ENCODE data around the gene SLC20A1. TPM values are rescaled to one million over a fixed set of nuclear protein-coding genes. Genes with fewer than 3 reads are reported as not detected.
"Not testable (repeated sequence)": the region's sequence is repeated elsewhere in the genome, so short reads cannot be mapped to it uniquely, and the experiment has no call there.

The SLC20A1 gene
- total RNA-seq, 2 experiments from 2014 or later: 165 to 167 TPM

DNA sequence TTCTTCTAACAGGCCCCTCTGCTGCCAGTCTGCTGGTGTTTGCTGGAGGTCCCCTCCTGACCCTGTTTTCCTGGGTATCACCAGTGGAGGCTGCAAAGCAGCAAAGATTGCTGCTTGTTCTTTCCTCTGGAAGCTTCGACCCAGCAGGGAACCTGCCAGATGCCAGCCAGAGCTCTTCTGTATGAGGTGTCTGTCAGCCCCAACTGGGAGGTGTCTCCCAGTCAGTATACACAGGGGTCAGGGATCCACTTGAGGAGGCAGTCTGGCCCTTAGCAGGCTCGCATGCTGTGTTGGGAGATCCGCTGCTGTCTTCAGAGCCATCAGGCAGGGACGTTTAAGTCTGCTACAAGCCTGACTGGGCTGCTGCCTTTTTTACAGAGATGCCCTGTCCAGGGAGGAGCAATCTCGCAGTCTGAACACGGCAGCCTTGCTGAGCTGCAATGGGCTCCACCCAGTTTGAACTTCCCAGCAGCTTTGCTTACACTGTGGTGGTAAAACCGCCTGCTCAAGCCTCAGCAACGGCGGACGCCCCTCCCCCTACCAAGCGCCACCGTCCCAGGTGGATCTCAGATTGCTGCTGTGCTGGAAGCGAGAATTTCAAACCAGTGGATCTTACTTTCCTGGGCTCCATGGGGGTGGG is 31.4 kb upstream of the SLC20A1 start:
- Mint-ChIP-seq H3K27me3 (peaks cover 31% of the 10 kb centered on the region), H3K27ac (no peak overlapping the region), H3K4me3 (no peak overlapping the region), H3K9me3 (peaks cover 2% of the 10 kb centered on the region), H3K36me3 (ENCODE audit: low read depth) (peaks cover 11% of the 10 kb centered on the region), H3K4me1 (no peaks in the 10 kb centered on the region)
- no peak for DNase-seq
- ChIA-PET POLR2A (no interaction called here), CTCF (interaction anchor here (0.9 to 1.9 kb wide), 5 partner anchors 10 to 111 kb away, joined by 3 to 4 read pairs (median 3); no protein-coding TSS in a partner anchor)

DNA sequence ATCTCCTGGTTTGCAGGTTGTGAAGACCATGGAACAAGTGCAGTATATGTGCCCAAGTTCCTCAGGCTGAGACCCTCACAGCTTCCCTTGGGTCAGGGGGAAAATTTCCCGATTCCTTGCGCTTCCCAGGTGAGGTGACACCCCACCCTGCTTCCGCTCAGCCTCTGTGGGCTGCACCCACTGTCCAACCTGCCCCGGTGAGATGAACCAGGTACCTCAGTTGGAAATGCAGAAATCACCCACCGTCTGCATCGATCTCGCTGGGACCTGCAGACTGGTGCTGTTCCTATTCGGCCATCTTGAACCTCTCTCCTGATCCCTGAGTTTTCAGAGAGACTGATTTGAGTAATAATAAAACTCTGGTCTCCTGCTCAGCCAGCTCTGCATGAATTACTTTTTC is 30.7 kb upstream of the SLC20A1 start:
- POLR2A ChIA-PET: no interaction called here
- H3K27me3 Mint-ChIP-seq: peaks cover 30% of the 10 kb centered on the region
- H3K36me3 Mint-ChIP-seq (ENCODE audit: low read depth): peaks cover 4% of the 10 kb centered on the region

DNA sequence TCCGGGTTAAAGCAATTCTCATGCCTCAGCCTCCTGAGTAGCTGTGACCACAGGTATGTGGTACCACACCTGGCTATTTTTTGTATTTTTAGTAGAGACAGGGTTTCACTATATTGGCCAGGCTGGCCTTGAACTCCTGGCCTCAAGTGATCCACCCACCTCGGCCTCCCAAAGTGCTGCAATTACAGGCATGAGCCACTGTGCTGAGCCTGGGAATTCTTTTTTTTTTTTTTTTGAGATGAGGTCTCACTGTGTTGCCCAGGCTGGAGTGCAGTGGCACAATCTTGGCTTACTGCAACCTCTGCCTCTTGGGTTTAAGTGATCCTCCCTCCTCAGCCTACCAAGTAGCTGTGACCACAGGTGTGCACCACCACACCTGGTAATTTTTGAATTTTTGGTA is 29.9 kb upstream of the SLC20A1 start:
- CTCF ChIA-PET: interaction anchor here (0.7 to 2.0 kb wide), 3 partner anchors 11 to 48 kb away, joined by 3 to 5 read pairs (median 3); no protein-coding TSS in a partner anchor
- POLR2A ChIA-PET, H3K4me3 Mint-ChIP-seq: not testable (repeated sequence)

More for the DNA sequence above, 30.7 kb upstream of the SLC20A1 start:
- Mint-ChIP-seq H3K9me3 (no peaks in the 10 kb centered on the region), H3K27ac (peak overlapping the region; percentile 7), H3K4me1 (no peaks in the 10 kb centered on the region), H3K4me3 (no peak overlapping the region)
- CTCF ChIA-PET: interaction anchor here (0.9 to 1.6 kb wide), 4 partner anchors 9 to 110 kb away, joined by 3 to 4 read pairs (median 3); no protein-coding TSS in a partner anchor
- DNase-seq: no peak

DNA sequence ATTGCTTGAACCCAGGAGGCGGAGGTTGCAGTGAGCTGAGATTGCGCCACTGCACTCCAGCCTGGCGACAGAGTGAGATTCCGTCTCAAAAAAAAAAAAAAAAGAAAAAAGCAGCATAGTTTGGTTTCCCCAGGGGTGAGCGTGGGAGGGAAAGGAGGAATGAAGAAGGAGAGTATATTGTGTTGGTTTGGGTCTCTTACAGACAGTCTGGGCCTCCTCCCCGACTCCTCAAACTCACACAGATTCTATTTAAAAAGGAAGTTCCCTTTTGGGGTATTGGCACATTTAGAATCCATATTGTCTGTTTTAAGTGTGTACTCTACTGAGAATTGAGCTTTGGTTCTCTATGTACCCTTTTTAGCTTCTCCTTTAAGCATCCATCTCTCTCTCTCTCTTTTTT is 27.4 kb upstream of the SLC20A1 start:
- Mint-ChIP-seq H3K27me3 (peaks cover 4% of the 10 kb centered on the region), H3K9me3 (no peaks in the 10 kb centered on the region), H3K36me3 (ENCODE audit: low read depth) (no peaks in the 10 kb centered on the region), H3K27ac (no peak overlapping the region), H3K4me3 (no peak overlapping the region), H3K4me1 (peaks cover 14% of the 10 kb centered on the region)
- CTCF ChIA-PET: interaction anchor here (0.7 kb wide), 3 partner anchors 10 to 50 kb away, joined by 3 to 4 read pairs (median 4); no protein-coding TSS in a partner anchor
- POLR2A ChIA-PET: no interaction called here
- DNase-seq: no peak

More for the DNA sequence above, 29.9 kb upstream of the SLC20A1 start:
- H3K9me3 Mint-ChIP-seq; H3K36me3 Mint-ChIP-seq (ENCODE audit: low read depth); H3K27ac Mint-ChIP-seq; DNase-seq; H3K4me1 Mint-ChIP-seq: not testable (repeated sequence)
- peaks cover 22% of the 10 kb centered on the region for H3K27me3 Mint-ChIP-seq

DNA sequence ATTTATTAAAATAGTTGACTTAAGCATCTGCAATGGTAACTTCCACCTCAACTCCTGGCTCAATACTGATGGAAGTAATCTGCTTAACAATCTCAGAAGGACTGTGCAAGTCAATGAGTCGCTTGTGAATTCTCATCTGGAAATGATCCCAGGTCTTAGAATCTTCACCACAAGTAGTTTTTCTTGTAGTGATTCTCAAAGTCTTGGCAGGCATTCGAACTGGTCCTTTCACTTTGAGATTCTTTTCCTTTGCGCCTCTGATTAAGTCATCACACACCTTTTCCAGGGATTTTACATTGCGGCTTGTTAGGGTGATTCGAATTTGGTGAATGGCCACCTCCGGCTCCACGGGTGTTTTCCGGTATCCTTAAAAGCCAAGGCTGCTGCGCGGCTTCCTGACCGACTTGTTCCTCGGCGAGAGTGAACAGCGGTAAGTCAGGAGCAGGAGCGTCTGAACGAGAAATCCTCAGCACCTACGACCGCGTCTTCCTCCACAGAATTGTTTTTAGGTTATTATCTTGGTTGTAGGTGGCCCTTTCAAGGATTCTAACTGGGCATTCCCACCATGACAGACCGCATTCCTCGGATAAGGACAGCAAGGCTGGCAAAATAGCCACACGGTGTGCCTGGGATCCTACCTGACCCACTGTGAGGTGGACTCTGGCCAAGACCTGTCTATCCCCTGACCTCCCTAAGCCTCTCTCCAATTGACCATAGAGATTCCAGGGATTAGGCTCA is 23.8 kb upstream of the SLC20A1 start:
- ChIA-PET POLR2A (no interaction called here), CTCF (interaction anchor here (0.6 to 1.0 kb wide), 2 partner anchors 19 to 105 kb away, joined by 3 to 5 read pairs; no protein-coding TSS in a partner anchor)
- no peak for DNase-seq
- no peaks in the 10 kb centered on the region for H3K9me3 Mint-ChIP-seq
- H3K4me3 Mint-ChIP-seq: no peak overlapping the region
- H3K27me3 Mint-ChIP-seq: no peaks in the 10 kb centered on the region
- H3K4me1 Mint-ChIP-seq: peaks cover 47% of the 10 kb centered on the region
- no peak overlapping the region for H3K27ac Mint-ChIP-seq
- H3K36me3 Mint-ChIP-seq (ENCODE audit: low read depth): no peaks in the 10 kb centered on the region

DNA sequence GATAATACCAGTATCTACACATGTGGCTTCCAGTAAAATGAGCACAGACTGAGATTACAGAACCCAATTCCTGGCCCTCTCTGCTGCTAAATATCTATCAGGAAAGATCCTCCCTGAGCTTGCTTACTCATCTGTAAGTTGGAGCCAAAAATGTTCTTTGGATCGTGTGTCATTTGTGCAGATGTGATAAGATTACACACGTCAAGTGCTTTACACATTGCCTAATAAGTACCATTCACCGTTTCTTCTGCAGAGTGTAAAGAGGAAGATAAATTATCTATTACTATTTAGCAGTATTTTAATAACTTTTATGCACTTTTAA is 23.2 kb upstream of the SLC20A1 start:
- Mint-ChIP-seq H3K36me3 (ENCODE audit: low read depth) (no peaks in the 10 kb centered on the region), H3K27ac (no peak overlapping the region), H3K4me1 (peaks cover 52% of the 10 kb centered on the region), H3K9me3 (no peaks in the 10 kb centered on the region), H3K27me3 (no peaks in the 10 kb centered on the region), H3K4me3 (no peak overlapping the region)
- CTCF ChIA-PET: interaction anchor here (0.6 to 1.3 kb wide), 4 partner anchors 17 to 299 kb away, joined by 3 read pairs; no protein-coding TSS in a partner anchor
- POLR2A ChIA-PET: no interaction called here
- DNase-seq: no peak

DNA sequence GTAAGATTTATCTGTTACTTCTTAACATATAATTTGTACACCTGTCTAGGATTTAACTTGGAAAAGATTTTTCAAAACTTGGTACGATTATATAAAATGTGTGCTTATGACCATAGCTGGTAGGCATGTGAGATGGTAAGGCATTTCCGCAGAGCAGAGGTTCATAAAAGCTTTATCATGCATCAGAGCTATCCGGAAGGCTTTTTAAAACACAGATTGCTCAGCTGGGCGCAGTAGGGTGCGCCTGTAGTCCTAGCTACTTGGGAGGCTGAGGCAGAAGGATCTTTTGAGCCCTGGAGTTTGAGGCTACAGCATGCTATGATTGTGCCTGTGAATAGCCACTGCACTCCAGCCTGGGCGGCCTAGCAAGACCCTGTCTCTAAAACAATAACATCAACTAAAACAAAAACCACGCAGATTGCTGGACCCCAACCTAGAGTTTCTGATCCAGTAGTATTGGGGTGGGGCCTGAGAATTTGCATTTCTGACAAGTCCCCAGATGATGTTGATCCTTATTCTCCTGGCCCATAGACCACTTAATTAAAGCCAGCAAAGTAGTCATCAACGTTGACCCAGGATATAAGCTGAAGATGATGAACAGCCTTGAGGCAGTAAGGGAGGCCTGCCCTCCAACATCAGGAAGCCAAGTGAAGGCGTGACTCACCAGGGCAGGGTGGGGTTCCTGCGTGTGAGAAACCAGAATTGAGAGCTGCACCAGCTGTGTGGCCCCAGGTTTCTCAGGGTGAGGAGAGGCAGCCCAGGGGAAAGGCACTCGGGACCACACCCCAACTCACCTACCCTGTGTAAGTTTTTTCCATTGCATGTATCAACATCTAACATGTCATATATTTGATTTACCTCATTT is 21.6 kb upstream of the SLC20A1 start:
- no peaks in the 10 kb centered on the region for H3K27me3 Mint-ChIP-seq
- ChIA-PET CTCF (interaction anchor here (0.6 to 9.4 kb wide), 16 partner anchors 10 to 139 kb away, joined by 3 to 97 read pairs (median 4); no protein-coding TSS in a partner anchor), POLR2A (interaction anchor here (0.6 to 1.0 kb wide), 2 partner anchors 39 to 1758 kb away, joined by 3 read pairs; no protein-coding TSS in a partner anchor)
- peaks cover 67% of the 10 kb centered on the region for H3K4me1 Mint-ChIP-seq
- peaks cover 3% of the 10 kb centered on the region for H3K36me3 Mint-ChIP-seq (ENCODE audit: low read depth)
- peak overlapping the region; percentile 98 for H3K27ac Mint-ChIP-seq
- peak; percentile 86 for DNase-seq
- H3K9me3 Mint-ChIP-seq: no peaks in the 10 kb centered on the region
- peak overlapping the region; percentile 45 for H3K4me3 Mint-ChIP-seq

DNA sequence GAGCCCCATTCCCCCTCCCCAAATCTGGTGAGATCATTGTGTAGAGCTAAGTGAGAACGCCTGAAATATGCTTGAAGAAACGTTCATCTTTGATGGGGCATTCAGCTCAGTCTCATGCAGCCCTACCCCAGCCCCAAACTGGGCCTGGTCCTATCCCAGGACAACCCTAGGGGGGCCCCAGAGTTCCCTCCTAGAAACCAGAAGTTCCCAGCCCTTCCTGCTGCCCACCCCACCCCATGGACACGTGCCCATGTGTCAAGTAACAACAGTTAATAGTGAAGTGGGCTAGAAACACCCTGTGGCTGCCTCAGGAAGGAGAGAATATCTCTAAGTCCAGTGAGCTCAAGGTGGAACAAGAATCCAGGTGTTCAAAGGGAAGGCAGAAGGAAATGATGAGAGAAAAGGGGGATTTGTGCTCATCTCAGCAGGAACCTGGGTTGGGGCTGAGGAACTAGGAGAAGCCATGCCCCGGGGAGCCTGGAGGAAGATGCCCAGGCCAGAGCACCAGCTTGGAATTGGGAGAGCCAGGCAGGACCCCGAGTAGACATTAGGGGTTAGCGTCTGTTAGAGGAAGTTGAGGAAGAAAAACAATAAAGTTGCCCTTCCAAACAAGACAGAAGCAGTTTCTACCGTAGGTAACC is 20.1 kb upstream of the SLC20A1 start:
- Mint-ChIP-seq H3K4me3 (no peak overlapping the region), H3K4me1 (peaks cover 81% of the 10 kb centered on the region), H3K36me3 (ENCODE audit: low read depth) (peaks cover 5% of the 10 kb centered on the region), H3K27me3 (no peaks in the 10 kb centered on the region), H3K27ac (peak overlapping the region; percentile 98), H3K9me3 (no peaks in the 10 kb centered on the region)
- DNase-seq: no peak
- ChIA-PET POLR2A (interaction anchor here (0.7 to 1.4 kb wide), 3 partner anchors 20 to 87 kb away, joined by 3 to 8 read pairs (median 3); partner anchors contain the start of gene SLC20A1), CTCF (interaction anchor here (1.1 to 9.4 kb wide), 16 partner anchors 9 to 259 kb away, joined by 3 to 97 read pairs (median 4); no protein-coding TSS in a partner anchor)

DNA sequence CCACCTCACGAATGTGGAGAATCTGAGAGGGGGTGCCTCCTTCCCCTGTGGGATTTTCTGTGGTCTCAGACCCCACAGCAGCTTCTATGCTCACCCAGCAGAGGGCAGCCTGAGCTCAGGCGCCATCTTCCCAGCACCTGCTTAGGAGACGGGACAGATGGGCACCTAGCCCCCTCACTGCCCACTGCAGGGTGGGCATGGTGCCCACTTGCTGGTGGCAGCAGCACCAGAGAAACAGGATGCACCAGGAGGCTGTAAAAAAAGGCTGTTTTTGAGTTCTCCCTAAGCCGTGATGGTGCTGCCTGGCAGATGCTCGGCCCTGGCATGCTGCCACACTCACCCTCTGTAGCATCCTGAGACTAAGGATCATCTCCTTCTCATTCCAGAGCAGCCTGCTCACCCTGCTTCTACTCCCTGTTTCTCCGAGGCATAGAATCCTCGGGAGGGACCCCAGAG is 19.1 kb upstream of the SLC20A1 start:
- POLR2A ChIA-PET: interaction anchor here (0.6 to 1.4 kb wide), 2 partner anchors 19 to 124 kb away, joined by 3 to 4 read pairs; partner anchors contain the start of gene SLC20A1
- H3K27ac Mint-ChIP-seq: peak overlapping the region; percentile 98
- H3K4me3 Mint-ChIP-seq: peak overlapping the region; percentile 51
- peaks cover 88% of the 10 kb centered on the region for H3K4me1 Mint-ChIP-seq
- CTCF ChIA-PET: interaction anchor here (0.6 to 9.4 kb wide), 28 partner anchors 10 to 548 kb away, joined by 3 to 97 read pairs (median 4); partner anchors contain the start of gene SLC20A1
- DNase-seq: peak; percentile 70
- peaks cover 5% of the 10 kb centered on the region for H3K36me3 Mint-ChIP-seq (ENCODE audit: low read depth)
- no peaks in the 10 kb centered on the region for H3K9me3 Mint-ChIP-seq
- no peaks in the 10 kb centered on the region for H3K27me3 Mint-ChIP-seq

DNA sequence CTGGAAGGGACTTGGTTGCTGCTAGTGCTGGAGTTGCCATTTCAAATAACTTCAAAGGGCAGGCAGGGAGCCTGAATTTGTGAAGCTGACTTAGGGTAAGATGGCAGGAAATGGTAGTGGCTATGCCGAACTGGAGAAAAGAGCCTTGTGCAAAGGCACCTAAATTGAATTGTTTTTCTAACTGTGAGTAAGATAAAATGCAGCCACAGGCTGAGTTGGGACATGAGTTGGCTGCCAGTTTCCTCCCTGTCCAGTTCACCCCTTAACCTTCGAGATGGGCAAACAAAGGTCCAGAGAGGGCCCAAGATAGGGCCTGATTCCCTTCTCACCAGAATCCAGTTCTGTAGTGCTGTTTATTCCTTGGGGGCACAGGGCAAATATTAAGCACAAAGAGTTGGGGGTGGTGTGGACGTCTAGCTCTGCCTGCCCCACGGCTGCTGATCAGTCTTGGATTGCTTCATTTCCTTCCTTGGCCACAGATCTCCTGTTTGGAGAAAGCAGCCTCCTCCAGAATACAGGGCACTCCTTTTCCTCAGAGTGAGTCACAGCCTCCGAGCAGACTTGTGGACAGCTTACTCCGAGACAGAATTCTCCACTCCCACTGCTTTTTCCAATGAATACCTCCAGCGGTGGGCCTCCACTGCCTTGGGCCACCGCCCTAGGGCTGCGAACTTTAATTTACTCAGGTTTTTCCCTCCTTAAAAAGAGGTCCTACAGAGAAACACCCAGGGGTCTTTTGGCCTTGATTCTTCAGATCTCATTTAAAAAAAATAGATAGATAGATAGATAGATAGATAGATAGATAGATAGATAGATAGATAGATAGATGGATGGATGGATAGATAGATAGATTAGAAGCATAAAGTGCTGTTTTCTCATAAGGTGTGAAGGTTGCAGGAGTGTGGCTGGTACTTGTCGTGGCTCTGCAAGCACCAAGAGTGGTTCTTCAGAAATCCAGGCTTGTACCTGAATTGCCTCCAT is 18.4 kb upstream of the SLC20A1 start:
- no peaks in the 10 kb centered on the region for H3K27me3 Mint-ChIP-seq
- peak; percentile 63 for DNase-seq
- peaks cover 89% of the 10 kb centered on the region for H3K4me1 Mint-ChIP-seq
- H3K36me3 Mint-ChIP-seq (ENCODE audit: low read depth): peaks cover 5% of the 10 kb centered on the region
- H3K4me3 Mint-ChIP-seq: peak overlapping the region; percentile 51
- CTCF ChIA-PET: interaction anchor here (0.8 to 9.4 kb wide), 31 partner anchors 9 to 547 kb away, joined by 3 to 97 read pairs (median 4); partner anchors contain the start of gene SLC20A1
- H3K27ac Mint-ChIP-seq: peak overlapping the region; percentile 98
- no peaks in the 10 kb centered on the region for H3K9me3 Mint-ChIP-seq
- POLR2A ChIA-PET: interaction anchor here (0.6 kb wide), 1 partner anchor 123 kb away, joined by 4 read pairs; no protein-coding TSS in a partner anchor

DNA sequence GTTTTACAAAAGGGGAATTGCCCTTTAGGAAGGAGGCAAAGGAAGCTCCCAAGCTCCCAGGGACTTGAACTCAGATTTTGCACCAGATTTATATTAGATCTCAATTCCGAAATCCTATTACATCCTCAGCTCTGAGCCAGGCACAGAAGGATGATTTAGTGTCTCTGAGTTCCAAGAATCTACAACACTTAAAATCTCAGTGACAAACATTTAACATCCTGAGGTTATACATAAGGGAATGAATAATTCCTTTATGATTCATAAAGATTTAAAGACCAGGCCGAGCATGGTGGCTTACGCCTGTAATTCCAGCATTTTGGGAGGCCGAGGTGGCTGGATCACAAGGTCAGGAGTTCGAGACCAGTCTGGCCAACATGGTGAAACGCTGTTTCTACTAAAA is 16.5 kb upstream of the SLC20A1 start:
- ChIA-PET CTCF (interaction anchor here (9.4 kb wide), 1 partner anchor 96 kb away, joined by 97 read pairs; no protein-coding TSS in a partner anchor), POLR2A (no interaction called here)
- Mint-ChIP-seq H3K27me3 (no peaks in the 10 kb centered on the region), H3K4me3 (no peak overlapping the region), H3K9me3 (no peaks in the 10 kb centered on the region), H3K4me1 (peaks cover 94% of the 10 kb centered on the region), H3K36me3 (ENCODE audit: low read depth) (peaks cover 5% of the 10 kb centered on the region), H3K27ac (peak overlapping the region; percentile 94)
- no peak for DNase-seq

Data from activated CD4-positive, alpha-beta T cell treated with anti-CD3 and anti-CD28 coated beads, Interleukin-2, amount 10 ng/mL, durations not matched to agents 7 days and 5 days (primary cell).